GM18909 (cell line): ENCODE measurements around the gene SP6.

ENCODE experiments used
- ATAC-seq: cut with Tn5 transposase; IDR thresholded peaks from one replicate; pipeline ENCODE4 v1.9.1; 2021; ENCODE audit warnings: mild to moderate bottlenecking; ENCODE audit not compliant: unreplicated experiment, poor library complexity

Gene SP6

GRCh38 chr17:47879776-47880454, 29.0 kb upstream of the SP6 start:
- no peak for ATAC-seq

GRCh38 chr17:47879028-47879585, 28.1 kb upstream of the SP6 start:
- no peak for ATAC-seq

GRCh38 chr17:47878203-47879027, 27.5 kb upstream of the SP6 start:
- no peak for ATAC-seq

GRCh38 chr17:47877368-47878034, 26.5 kb upstream of the SP6 start:
- ATAC-seq = no peak

- no peak for ATAC-seq
Measured at GRCh38 chr17:47875011-47875985, 24.3 kb upstream of the SP6 start.

- no peak for ATAC-seq
Measured at GRCh38 chr17:47873200-47874090, 22.5 kb upstream of the SP6 start.

- ATAC-seq = no peak
Measured at GRCh38 chr17:47872651-47873161, 21.7 kb upstream of the SP6 start.

GRCh38 chr17:47872019-47872650, 21.2 kb upstream of the SP6 start:
- ATAC-seq = no peak

GRCh38 chr17:47871048-47871447, 20.1 kb upstream of the SP6 start:
- ATAC-seq = no peak

- no peak for ATAC-seq
Measured at GRCh38 chr17:47870056-47870455, 19.1 kb upstream of the SP6 start.

GRCh38 chr17:47869114-47869513, 18.2 kb upstream of the SP6 start:
- ATAC-seq = no peak

- ATAC-seq = no peak
Measured at GRCh38 chr17:47867813-47868533, 17.0 kb upstream of the SP6 start.

- no peak for ATAC-seq
Measured at GRCh38 chr17:47866941-47867340, 16.0 kb upstream of the SP6 start.

GRCh38 chr17:47864791-47865216, 13.8 kb upstream of the SP6 start:
- no peak for ATAC-seq

GRCh38 chr17:47862621-47863440, 11.9 kb upstream of the SP6 start:
- ATAC-seq = no peak

- no peak for ATAC-seq
Measured at GRCh38 chr17:47860386-47860785, 9.4 kb upstream of the SP6 start.
